Immature natural killer cell (primary cell): ENCODE results near the gene APBA1. TPM values are rescaled to one million over a fixed set of nuclear protein-coding genes. Genes with fewer than 3 reads are reported as not detected.
"Not testable (repeated sequence)": the region's sequence is repeated elsewhere in the genome, so short reads cannot be mapped to it uniquely, and the experiment has no call there.

ENCODE experiments used
- DNase-seq, 3 donors: peaks; one replicate each; pipeline ENCODE4 v3.0.0; 2022; ENCODE audit warnings: mixed read lengths in 1 of 3
- H3K27ac Mint-ChIP-seq, 6 donors: one replicate each; pipeline ENCODE4 v1.8.0; 2020; ENCODE audit warnings: mixed read lengths in 6 of 6, mild to moderate bottlenecking in 5 of 6, inconsistent platforms in 4 of 6, moderate library complexity in 3 of 6
- H3K27me3 Mint-ChIP-seq, 3 donors: one replicate each; pipeline ENCODE4 v1.8.0; 2020 to 2021; ENCODE audit warnings: low read depth in 3 of 3, mild to moderate bottlenecking in 3 of 3, mixed read lengths in 3 of 3, moderate library complexity in 3 of 3, inconsistent platforms in 1 of 3
- H3K36me3 Mint-ChIP-seq, 3 donors: one replicate each; pipeline ENCODE4 v1.8.0; 2020; ENCODE audit warnings: mixed read lengths in 3 of 3, inconsistent platforms in 2 of 3, mild to moderate bottlenecking in 2 of 3
- H3K4me1 Mint-ChIP-seq, 2 donors: one replicate each; pipeline ENCODE4 v1.8.0; 2020; ENCODE audit warnings: inconsistent platforms in 2 of 2, mild to moderate bottlenecking in 2 of 2, mixed read lengths in 2 of 2, moderate library complexity in 1 of 2
- H3K4me3 Mint-ChIP-seq, 5 donors: one replicate each; pipeline ENCODE4 v1.8.0; 2020; ENCODE audit warnings: mild to moderate bottlenecking in 5 of 5, mixed read lengths in 5 of 5, inconsistent platforms in 3 of 5, moderate library complexity in 3 of 5
- H3K9me3 Mint-ChIP-seq, 6 donors: one replicate each; pipeline ENCODE4 v1.8.0; 2020; ENCODE audit warnings: mild to moderate bottlenecking in 6 of 6, mixed read lengths in 6 of 6, inconsistent platforms in 4 of 6, moderate library complexity in 3 of 6
- polyA plus RNA-seq, 3 donors: library from polyadenylated mRNA; unstranded; fragments of 300-500 nt; fragmentation: Illumina TruSeq; gene quantifications; one replicate each; pipeline ENCODE4 v1.2.3, GENCODE V29; 2021

APBA1 gene
- polyA plus RNA-seq, 3 donors from 2014 or later = not detected

DNA sequence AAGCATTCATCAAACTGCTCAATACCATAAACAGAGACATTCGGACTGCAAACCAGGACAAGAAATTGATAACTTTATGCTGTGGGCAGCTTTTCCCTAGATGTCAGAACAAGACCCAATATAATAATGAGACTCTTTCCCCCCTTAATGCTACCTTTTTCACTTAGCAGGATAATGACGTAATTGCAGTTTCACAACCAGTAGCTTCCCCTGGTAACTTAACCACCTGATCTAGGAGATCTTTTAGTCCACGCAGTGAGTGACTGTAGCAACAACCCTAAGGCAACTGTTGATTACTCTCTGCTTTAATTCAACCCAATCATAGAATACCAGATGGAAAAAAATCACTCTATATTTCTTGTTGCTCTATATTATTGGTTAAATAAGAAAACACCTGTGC, 56.3 kb downstream of the APBA1 start:
- no peaks in the 10 kb centered on the region for H3K9me3 Mint-ChIP-seq
- no peak for DNase-seq
- peaks cover 0 to 5% (median 3%) of the 10 kb centered on the region in 3 donors for H3K27me3 Mint-ChIP-seq
- no peaks in the 10 kb centered on the region for H3K36me3 Mint-ChIP-seq
- H3K27ac Mint-ChIP-seq = no peak overlapping the region
- H3K4me3 Mint-ChIP-seq = no peak overlapping the region
- no peaks in the 10 kb centered on the region for H3K4me1 Mint-ChIP-seq

- H3K36me3 Mint-ChIP-seq = no peaks in the 10 kb centered on the region
- no peaks in the 10 kb centered on the region for H3K9me3 Mint-ChIP-seq
- no peaks in the 10 kb centered on the region for H3K4me1 Mint-ChIP-seq
- H3K27me3 Mint-ChIP-seq = peaks cover 0 to 5% (median under 1%) of the 10 kb centered on the region in 3 donors
- DNase-seq = no peak
- no peak overlapping the region for H3K27ac Mint-ChIP-seq
- H3K4me3 Mint-ChIP-seq = no peak overlapping the region
These were observed 61.0 kb downstream of the APBA1 start for GRCh38 chr9:69611221-69611620.

- DNase-seq = no peak
- no peak overlapping the region for H3K4me3 Mint-ChIP-seq
- H3K36me3 Mint-ChIP-seq = no peaks in the 10 kb centered on the region
- peaks cover 2 to 8% (median 5%) of the 10 kb centered on the region in 3 donors for H3K27me3 Mint-ChIP-seq
- no peaks in the 10 kb centered on the region for H3K4me1 Mint-ChIP-seq
- H3K27ac Mint-ChIP-seq = no peak overlapping the region
- peaks cover 0 to 4% (median 0%) of the 10 kb centered on the region in 6 donors for H3K9me3 Mint-ChIP-seq
These were observed 63.0 kb downstream of the APBA1 start for GRCh38 chr9:69609156-69609555.

DNA sequence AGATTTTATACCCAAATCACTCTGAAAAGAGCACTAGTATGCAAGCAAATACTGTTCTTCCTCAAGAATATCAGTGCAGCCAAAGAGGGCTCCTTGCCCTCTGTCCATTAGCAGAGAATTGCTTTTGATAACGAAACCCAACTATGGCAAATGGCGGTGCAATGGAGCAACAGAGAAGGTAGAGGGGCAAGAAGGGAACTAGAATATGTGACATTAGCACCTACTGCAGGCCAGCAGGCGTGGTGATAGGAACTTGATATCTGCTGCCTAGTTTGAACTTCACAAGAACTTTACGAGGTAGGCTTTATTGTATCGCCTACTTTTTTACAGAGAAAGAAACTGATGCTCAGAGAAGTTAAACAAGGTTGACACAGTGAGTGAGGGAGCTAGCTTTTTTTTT, 66.1 kb downstream of the APBA1 start:
- no peak overlapping the region for H3K4me3 Mint-ChIP-seq
- H3K4me1 Mint-ChIP-seq = no peaks in the 10 kb centered on the region
- peaks cover 2 to 9% (median 2%) of the 10 kb centered on the region in 3 donors for H3K27me3 Mint-ChIP-seq
- no peaks in the 10 kb centered on the region for H3K36me3 Mint-ChIP-seq
- peaks cover 0 to 4% (median 0%) of the 10 kb centered on the region in 6 donors for H3K9me3 Mint-ChIP-seq
- H3K27ac Mint-ChIP-seq = no peak overlapping the region
- DNase-seq = no peak

GRCh38 chr9:69605406-69605805, 66.8 kb downstream of the APBA1 start:
- Mint-ChIP-seq H3K27me3 (peaks cover 2 to 9% (median 2%) of the 10 kb centered on the region in 3 donors), H3K4me3 (no peak overlapping the region), H3K27ac (no peak overlapping the region), H3K4me1 (no peaks in the 10 kb centered on the region), H3K36me3 (no peaks in the 10 kb centered on the region), H3K9me3 (peaks cover 0 to 4% (median 0%) of the 10 kb centered on the region in 6 donors)
- DNase-seq = no peak

GRCh38 chr9:69604568-69605219, 67.5 kb downstream of the APBA1 start:
- Mint-ChIP-seq H3K9me3 (peaks cover 0 to 4% (median 0%) of the 10 kb centered on the region in 6 donors), H3K36me3 (no peaks in the 10 kb centered on the region), H3K27me3 (peaks cover 2 to 9% (median 2%) of the 10 kb centered on the region in 3 donors), H3K27ac (no peak overlapping the region), H3K4me1 (no peaks in the 10 kb centered on the region), H3K4me3 (no peak overlapping the region)
- DNase-seq = no peak

DNA sequence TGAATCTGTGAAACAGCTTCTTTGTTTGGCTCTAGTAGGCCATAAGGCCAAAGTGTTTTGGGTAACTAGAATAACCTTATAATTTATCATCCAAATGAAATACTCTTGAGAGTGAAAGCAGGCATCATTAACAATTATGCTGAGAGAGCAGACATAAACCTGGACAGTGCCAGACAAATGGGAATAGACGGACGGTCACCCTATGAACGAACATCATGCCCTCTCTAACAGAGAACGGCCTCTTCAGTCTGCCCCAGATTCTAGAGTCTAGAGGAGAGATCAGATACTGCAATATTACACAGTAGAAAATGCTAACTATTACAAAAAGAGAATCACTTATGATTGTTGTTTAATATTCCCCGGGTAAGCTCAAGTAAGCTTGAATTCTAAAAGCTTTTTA, 68.5 kb downstream of the APBA1 start:
- Mint-ChIP-seq H3K36me3 (no peaks in the 10 kb centered on the region), H3K27ac (no peak overlapping the region), H3K4me3 (no peak overlapping the region), H3K9me3 (peaks cover 0 to 4% (median 0%) of the 10 kb centered on the region in 6 donors), H3K27me3 (peaks cover 0 to 9% (median 3%) of the 10 kb centered on the region in 3 donors), H3K4me1 (no peaks in the 10 kb centered on the region)
- DNase-seq = no peak

- Mint-ChIP-seq H3K27me3 (peaks cover 0 to 9% (median 3%) of the 10 kb centered on the region in 3 donors), H3K27ac (no peak overlapping the region), H3K9me3 (peaks cover 0 to 4% (median 0%) of the 10 kb centered on the region in 6 donors), H3K4me3 (no peak overlapping the region), H3K36me3 (no peaks in the 10 kb centered on the region), H3K4me1 (no peaks in the 10 kb centered on the region)
- no peak for DNase-seq
These were observed 69.4 kb downstream of the APBA1 start for GRCh38 chr9:69602773-69603172.

DNA sequence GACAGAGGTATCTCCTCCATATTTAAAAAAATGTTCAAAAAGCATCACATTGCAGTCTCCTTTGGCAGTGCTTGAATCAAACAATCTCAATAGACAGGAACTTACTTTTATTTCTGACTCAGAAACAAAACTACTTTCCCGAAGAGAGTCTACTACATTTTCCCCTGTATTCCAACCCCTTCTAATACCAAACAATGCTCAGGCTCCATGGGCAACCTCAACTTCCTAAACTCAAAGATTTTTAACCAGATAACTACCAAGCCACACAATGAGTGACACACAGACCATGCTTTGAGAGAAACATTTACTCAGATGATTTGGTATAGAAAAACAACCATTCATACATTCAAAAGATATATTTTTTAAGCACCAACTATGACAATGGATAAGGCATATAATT, 70.5 kb downstream of the APBA1 start:
- Mint-ChIP-seq H3K4me1 (no peaks in the 10 kb centered on the region), H3K4me3 (no peak overlapping the region), H3K36me3 (no peaks in the 10 kb centered on the region), H3K9me3 (peaks cover 0 to 4% (median 0%) of the 10 kb centered on the region in 6 donors), H3K27me3 (peaks cover 0 to 11% (median 3%) of the 10 kb centered on the region in 3 donors), H3K27ac (no peak overlapping the region)
- no peak for DNase-seq

DNA sequence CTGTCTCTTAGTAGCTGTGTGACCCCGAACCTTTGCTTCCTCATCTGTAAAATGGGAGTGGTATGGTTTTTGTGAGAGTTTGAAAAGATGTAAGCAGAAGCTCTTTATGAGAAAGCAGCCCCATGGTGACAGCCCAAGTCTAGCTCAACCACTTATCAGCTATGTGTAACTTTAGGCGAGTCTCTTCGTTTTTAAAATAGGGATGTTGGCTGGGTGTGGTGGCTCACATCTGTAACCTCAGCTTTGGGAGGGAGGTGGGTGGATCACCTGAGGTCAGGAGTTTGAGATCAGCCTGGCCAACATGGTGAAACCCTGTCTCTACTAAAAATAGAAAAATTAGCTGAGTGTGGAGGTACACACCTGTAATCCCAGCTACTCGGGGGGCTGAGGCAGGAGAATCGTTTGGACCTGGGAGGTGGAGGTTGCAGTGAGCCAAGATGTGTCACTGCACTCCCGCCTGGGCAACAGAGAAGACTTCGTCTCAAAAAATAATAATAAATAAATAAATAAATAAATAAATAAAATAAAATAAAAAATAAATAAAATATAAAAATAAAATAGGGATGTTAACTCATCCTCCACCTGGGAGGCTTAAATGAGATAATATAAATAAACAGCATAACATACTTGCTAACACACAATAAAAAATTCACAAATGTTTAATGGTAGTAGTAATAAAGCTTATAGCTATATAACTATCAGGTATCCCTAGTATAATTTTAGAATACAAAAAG, 71.7 kb downstream of the APBA1 start:
- DNase-seq = no peak
- H3K27ac Mint-ChIP-seq = no peak overlapping the region
- no peaks in the 10 kb centered on the region for H3K36me3 Mint-ChIP-seq
- H3K27me3 Mint-ChIP-seq = peaks cover 2 to 10% (median 3%) of the 10 kb centered on the region in 3 donors
- H3K4me3 Mint-ChIP-seq = no peak overlapping the region
- peaks cover 0 to 4% (median under 1%) of the 10 kb centered on the region in 6 donors for H3K9me3 Mint-ChIP-seq
- H3K4me1 Mint-ChIP-seq = no peaks in the 10 kb centered on the region

DNA sequence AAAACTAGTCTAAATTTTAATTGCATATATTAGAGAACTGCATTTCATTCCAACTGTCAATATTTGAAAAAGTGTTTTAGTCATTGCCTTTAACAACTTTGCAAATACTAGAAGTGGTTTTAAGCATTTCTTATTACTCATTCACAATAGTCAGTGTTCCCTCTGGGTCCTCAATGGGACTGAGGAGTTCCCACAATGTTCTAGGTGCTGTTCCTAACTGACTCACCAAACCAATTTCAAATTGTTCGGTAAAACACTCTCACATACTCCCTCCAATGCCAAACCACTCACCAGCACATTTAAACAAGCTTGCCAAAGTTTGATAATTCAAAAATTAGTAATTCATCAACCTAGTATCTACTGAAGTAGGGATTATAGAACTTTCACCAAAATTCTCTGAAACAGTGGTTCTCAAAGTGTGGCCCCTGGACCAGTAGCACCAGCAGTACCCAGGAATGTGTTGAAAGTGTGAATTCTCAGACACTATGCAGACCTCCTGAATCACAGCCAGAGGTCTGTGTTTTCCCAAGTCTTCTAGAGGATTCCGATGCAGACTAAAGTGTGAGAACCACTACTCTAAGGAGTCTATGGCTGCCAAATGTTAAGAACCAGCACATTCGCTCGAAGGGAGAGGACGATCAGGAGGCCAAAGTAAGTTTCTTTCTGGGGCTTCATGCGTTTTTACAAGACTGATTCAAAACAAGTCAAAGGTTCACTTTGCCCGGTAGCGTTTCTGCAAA, 72.8 kb downstream of the APBA1 start:
- no peaks in the 10 kb centered on the region for H3K36me3 Mint-ChIP-seq
- no peak for DNase-seq
- H3K4me3 Mint-ChIP-seq = no peak overlapping the region
- no peaks in the 10 kb centered on the region for H3K4me1 Mint-ChIP-seq
- H3K27ac Mint-ChIP-seq = no peak overlapping the region
- H3K9me3 Mint-ChIP-seq = peaks cover 0 to 2% (median under 1%) of the 10 kb centered on the region in 6 donors
- H3K27me3 Mint-ChIP-seq = peaks cover 2 to 7% (median 3%) of the 10 kb centered on the region in 3 donors

- H3K4me3 Mint-ChIP-seq, H3K27me3 Mint-ChIP-seq, H3K27ac Mint-ChIP-seq, H3K4me1 Mint-ChIP-seq, H3K36me3 Mint-ChIP-seq, H3K9me3 Mint-ChIP-seq, DNase-seq: not testable (repeated sequence)
These were observed 75.3 kb downstream of the APBA1 start for GRCh38 chr9:69596906-69597305.

DNA sequence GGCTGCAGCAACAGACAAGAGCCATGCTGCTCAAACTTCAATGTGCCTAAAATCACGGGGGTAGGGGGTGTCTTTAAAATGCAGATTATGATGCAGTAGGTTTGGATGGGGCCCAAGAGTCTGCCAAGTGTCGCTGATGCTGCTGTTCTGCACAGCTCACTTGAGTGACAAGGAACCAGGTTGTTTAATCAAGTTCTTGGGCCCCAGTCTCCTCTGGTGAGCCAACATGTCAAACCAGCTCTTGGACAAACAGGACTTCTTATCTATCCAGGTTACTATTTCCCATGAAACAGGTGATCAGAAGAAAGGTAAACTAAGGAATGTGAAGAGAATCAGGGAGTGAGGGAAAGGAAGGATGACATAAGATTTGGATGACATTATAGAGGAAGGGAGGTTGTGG, 78.0 kb downstream of the APBA1 start:
- H3K4me1 Mint-ChIP-seq = no peaks in the 10 kb centered on the region
- H3K27ac Mint-ChIP-seq = no peak overlapping the region
- H3K36me3 Mint-ChIP-seq = no peaks in the 10 kb centered on the region
- H3K9me3 Mint-ChIP-seq = peaks cover 0 to 2% (median 0%) of the 10 kb centered on the region in 6 donors
- DNase-seq = no peak
- H3K27me3 Mint-ChIP-seq = peaks cover 2 to 9% (median 3%) of the 10 kb centered on the region in 3 donors
- H3K4me3 Mint-ChIP-seq = no peak overlapping the region

- peaks cover 0 to 2% (median 0%) of the 10 kb centered on the region in 6 donors for H3K9me3 Mint-ChIP-seq
- no peak overlapping the region for H3K4me3 Mint-ChIP-seq
- DNase-seq = no peak
- no peak overlapping the region for H3K27ac Mint-ChIP-seq
- peaks cover under 1 to 9% (median 3%) of the 10 kb centered on the region in 3 donors for H3K27me3 Mint-ChIP-seq
- no peaks in the 10 kb centered on the region for H3K36me3 Mint-ChIP-seq
- H3K4me1 Mint-ChIP-seq = no peaks in the 10 kb centered on the region
These were observed 78.4 kb downstream of the APBA1 start for GRCh38 chr9:69593756-69594155.
